22Rv1 (cell line): ENCODE measurements around the gene POR.

ENCODE experiments used
- ZFX ChIP-seq: fragments of 450-650 bp; IDR thresholded peaks from 2 replicates; pipeline ENCODE4 v1.6.1; 2017; ENCODE audit warnings: antibody characterized with exemption, borderline replicate concordance
- TF ChIP-seq, protein P1 (sequence below): fragments of 450-650 bp; IDR thresholded peaks from 2 replicates; pipeline ENCODE4 v1.5.1; 2017; ENCODE audit warnings: mild to moderate bottlenecking

DNA sequence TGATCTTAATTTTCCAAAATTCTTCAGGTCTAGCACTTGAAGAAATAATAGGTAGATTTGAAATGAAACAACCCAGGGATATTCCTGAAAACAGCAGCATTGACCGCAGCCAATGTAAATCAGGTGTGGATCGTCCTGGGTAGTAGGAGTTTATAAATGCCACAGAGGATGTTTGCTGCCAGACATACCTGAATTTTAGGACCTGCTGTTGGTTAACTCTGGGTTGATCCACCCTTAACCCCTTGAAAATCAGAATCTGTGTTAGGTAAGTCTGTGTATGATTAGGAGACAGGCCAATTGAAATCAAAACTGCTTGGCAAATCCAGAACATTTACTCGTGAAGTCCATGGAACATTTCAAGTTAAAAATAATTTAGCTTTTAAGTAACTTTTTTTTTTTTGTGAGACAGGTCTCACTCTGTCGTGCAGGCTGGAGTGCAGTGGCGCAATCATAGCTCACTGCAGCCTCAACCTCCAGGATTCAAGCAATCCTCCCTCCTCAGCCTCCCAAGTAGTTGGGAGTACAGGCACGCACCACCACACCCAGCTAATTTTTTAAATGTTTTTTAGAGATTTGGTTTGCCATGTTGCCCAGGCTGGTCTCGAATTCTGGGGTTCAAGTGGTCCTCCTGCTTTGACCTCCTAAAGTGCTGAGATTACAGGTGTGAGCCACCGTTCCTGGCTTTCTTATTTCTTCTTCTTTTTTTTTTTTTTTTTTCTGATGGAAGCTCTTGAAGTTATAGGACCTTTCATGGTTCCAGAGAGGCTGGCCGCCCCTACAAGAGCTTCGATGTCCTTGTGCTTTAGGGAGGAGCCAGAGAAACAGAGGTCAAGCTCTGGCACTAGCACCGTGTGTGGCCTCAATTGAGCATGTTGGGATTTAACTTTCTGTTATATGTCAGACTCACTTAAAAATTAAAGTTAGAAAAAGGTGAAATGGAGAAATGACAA is 2.0 kb downstream of the POR start:
- TF ChIP-seq, protein P1, sequence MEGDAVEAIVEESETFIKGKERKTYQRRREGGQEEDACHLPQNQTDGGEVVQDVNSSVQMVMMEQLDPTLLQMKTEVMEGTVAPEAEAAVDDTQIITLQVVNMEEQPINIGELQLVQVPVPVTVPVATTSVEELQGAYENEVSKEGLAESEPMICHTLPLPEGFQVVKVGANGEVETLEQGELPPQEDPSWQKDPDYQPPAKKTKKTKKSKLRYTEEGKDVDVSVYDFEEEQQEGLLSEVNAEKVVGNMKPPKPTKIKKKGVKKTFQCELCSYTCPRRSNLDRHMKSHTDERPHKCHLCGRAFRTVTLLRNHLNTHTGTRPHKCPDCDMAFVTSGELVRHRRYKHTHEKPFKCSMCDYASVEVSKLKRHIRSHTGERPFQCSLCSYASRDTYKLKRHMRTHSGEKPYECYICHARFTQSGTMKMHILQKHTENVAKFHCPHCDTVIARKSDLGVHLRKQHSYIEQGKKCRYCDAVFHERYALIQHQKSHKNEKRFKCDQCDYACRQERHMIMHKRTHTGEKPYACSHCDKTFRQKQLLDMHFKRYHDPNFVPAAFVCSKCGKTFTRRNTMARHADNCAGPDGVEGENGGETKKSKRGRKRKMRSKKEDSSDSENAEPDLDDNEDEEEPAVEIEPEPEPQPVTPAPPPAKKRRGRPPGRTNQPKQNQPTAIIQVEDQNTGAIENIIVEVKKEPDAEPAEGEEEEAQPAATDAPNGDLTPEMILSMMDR = no peak
- no peak for TF ChIP-seq ZFX
